Measurements from ENCODE around the gene GABBR1. TPM values are rescaled to one million over a fixed set of nuclear protein-coding genes. Genes with fewer than 3 reads are reported as not detected.

GABBR1 gene
- polyA plus RNA-seq, 1 donor (not counting 4 experiments of a cell fraction or from before 2014, with no cell fraction given), result 18.9 TPM

- H3K9ac ChIP-seq (ENCODE audit: control insufficient read depth, extremely low read depth, insufficient read depth, low read length), result no peak overlapping the region
- H3K36me3 ChIP-seq (ENCODE audit: control insufficient read depth in 2 of 2, extremely low read depth in 1 of 2, insufficient read depth in 2 of 2, low read length in 2 of 2), result no peaks in the 10 kb centered on the region
- no peak for DNase-seq (ENCODE audit: low read depth, low spot score)
- dilution Hi-C loops (cut with MboI; ENCODE audit: extremely low pct_ligation_motif_present, low sequenced_read_pairs), result no loop called here
- no peaks in the 10 kb centered on the region for H3K79me2 ChIP-seq (ENCODE audit: control insufficient read depth, insufficient read depth, low read length)
- TF ChIP-seq CTCF (optimal IDR thresholded peaks at IDR 0.05 in 1 of 3, IDR thresholded peaks at IDR 0.05 in 1 of 3, conservative IDR thresholded peaks at IDR 0.05 in 1 of 3; ENCODE audit: extremely low read depth in 1 of 3, insufficient read depth in 2 of 3, low read length in 3 of 3) (no peak), EZH2 (IDR thresholded peaks at IDR 0.05; ENCODE audit: low read length) (no peak)
- H3K9me3 ChIP-seq (ENCODE audit: control insufficient read depth, low read depth, low read length), result no peaks in the 10 kb centered on the region
- no peak overlapping the region for H3K4me2 ChIP-seq (ENCODE audit: control insufficient read depth, extremely low read depth, insufficient read depth, low read depth, low read length)
- no peak overlapping the region for H2AFZ ChIP-seq (ENCODE audit: control insufficient read depth, low read length)
- no peaks in the 10 kb centered on the region for H3K27me3 ChIP-seq (ENCODE audit: control insufficient read depth, extremely low read depth, insufficient read depth, low read length)
- H3K4me1 ChIP-seq (ENCODE audit: control insufficient read depth, extremely low read depth, insufficient read depth, low read length), result peaks cover 13% of the 10 kb centered on the region
- no peaks in the 10 kb centered on the region for H4K20me1 ChIP-seq (ENCODE audit: control insufficient read depth, extremely low read depth, insufficient read depth, low read length)
- no peak overlapping the region for H3K4me3 ChIP-seq (ENCODE audit: control insufficient read depth in 2 of 3, extremely low read depth in 1 of 3, insufficient read depth in 2 of 3, low read depth in 1 of 3, low read length in 3 of 3)
- FAIRE-seq, result no peak
- H3K27ac ChIP-seq (ENCODE audit: control insufficient read depth, insufficient read depth, low read length), result no peak overlapping the region
- H3K9me1 ChIP-seq (ENCODE audit: control insufficient read depth, extremely low read depth, insufficient read depth, low read length), result no peaks in the 10 kb centered on the region
These were observed 4.3 kb upstream of the GABBR1 start for GRCh38 chr6:29637247-29637646.

GRCh38 chr6:29633534-29633905, 537 bp upstream of the GABBR1 start:
- Histone ChIP-seq H3K4me2 (ENCODE audit: control insufficient read depth, extremely low read depth, insufficient read depth, low read depth, low read length) (peak overlapping the region; percentile 95), H4K20me1 (ENCODE audit: control insufficient read depth, extremely low read depth, insufficient read depth, low read length) (no peaks in the 10 kb centered on the region), H3K27me3 (ENCODE audit: control insufficient read depth, extremely low read depth, insufficient read depth, low read length) (no peaks in the 10 kb centered on the region), H3K4me1 (ENCODE audit: control insufficient read depth, extremely low read depth, insufficient read depth, low read length) (peaks cover 20% of the 10 kb centered on the region), H3K9me3 (ENCODE audit: control insufficient read depth, low read depth, low read length) (no peaks in the 10 kb centered on the region), H3K9me1 (ENCODE audit: control insufficient read depth, extremely low read depth, insufficient read depth, low read length) (no peaks in the 10 kb centered on the region), H3K79me2 (ENCODE audit: control insufficient read depth, insufficient read depth, low read length) (peaks cover 4% of the 10 kb centered on the region), H3K36me3 (ENCODE audit: control insufficient read depth in 2 of 2, extremely low read depth in 1 of 2, insufficient read depth in 2 of 2, low read length in 2 of 2) (peaks cover 0 to 2% of the 10 kb centered on the region in 2 experiments), H2AFZ (ENCODE audit: control insufficient read depth, low read length) (peak overlapping the region; percentile 93), H3K4me3 (ENCODE audit: control insufficient read depth in 2 of 3, extremely low read depth in 1 of 3, insufficient read depth in 2 of 3, low read depth in 1 of 3, low read length in 3 of 3) (peak overlapping the region; percentile 57 to 83 (median 65)), H3K9ac (ENCODE audit: control insufficient read depth, extremely low read depth, insufficient read depth, low read length) (peak overlapping the region; percentile 56), H3K27ac (ENCODE audit: control insufficient read depth, insufficient read depth, low read length) (no peak overlapping the region)
- dilution Hi-C loops (cut with MboI; ENCODE audit: extremely low pct_ligation_motif_present, low sequenced_read_pairs), result no loop called here
- DNase-seq (ENCODE audit: low read depth, low spot score) (no peak), FAIRE-seq (peak; percentile 9)
- TF ChIP-seq CTCF (optimal IDR thresholded peaks at IDR 0.05 in 1 of 3, IDR thresholded peaks at IDR 0.05 in 1 of 3, conservative IDR thresholded peaks at IDR 0.05 in 1 of 3; ENCODE audit: extremely low read depth in 1 of 3, insufficient read depth in 2 of 3, low read length in 3 of 3) (no peak), EZH2 (IDR thresholded peaks at IDR 0.05; ENCODE audit: low read length) (no peak)

Data from keratinocyte (primary cell).